Measurements from ENCODE around the gene SLC37A2.

Gene SLC37A2

GRCh38 chr11:125061281-125061680 is 1.8 kb upstream of the SLC37A2 start:
- TF ChIP-seq, protein P1, sequence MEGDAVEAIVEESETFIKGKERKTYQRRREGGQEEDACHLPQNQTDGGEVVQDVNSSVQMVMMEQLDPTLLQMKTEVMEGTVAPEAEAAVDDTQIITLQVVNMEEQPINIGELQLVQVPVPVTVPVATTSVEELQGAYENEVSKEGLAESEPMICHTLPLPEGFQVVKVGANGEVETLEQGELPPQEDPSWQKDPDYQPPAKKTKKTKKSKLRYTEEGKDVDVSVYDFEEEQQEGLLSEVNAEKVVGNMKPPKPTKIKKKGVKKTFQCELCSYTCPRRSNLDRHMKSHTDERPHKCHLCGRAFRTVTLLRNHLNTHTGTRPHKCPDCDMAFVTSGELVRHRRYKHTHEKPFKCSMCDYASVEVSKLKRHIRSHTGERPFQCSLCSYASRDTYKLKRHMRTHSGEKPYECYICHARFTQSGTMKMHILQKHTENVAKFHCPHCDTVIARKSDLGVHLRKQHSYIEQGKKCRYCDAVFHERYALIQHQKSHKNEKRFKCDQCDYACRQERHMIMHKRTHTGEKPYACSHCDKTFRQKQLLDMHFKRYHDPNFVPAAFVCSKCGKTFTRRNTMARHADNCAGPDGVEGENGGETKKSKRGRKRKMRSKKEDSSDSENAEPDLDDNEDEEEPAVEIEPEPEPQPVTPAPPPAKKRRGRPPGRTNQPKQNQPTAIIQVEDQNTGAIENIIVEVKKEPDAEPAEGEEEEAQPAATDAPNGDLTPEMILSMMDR (IDR thresholded peaks at IDR 0.05; ENCODE audit: insufficient read depth, missing control alignments), result no peak
- FAIRE-seq (no peak), DNase-seq (ENCODE audit: insufficient read length, low spot score) (no peak)

DNA sequence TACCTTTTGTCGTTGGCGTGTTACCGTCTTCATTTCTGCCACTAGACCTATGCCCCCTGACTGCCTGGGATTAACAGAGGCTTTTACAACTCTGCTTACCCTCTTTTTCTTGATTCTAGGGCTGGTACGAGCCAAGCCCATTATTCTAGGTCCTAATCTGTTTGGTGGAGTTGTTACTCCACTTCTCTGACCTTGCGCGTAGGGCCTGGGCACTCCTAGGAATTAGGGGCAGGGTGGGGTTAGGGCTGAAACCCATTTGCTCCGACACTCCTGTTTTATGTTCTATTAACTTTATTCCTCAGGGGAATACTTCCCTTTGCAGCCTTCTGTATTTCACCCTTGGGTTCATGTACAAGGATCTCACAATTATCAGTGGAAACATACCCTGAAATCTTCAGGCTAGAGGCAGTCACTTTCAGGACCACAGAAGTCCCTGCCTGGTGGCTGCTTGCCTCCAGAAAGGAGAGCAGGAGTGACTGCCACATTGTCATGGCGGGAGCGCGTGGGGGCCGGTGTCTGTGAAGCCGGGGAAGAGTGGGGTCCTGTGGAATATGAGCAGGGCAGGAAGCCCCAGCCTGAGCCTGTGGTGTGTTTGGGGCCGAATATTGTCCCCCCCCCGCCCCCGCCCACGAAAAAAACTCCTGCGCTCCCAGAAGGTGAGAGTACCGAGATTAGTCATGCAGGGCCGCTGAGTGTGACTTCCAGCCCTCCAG is 731 bp upstream of the SLC37A2 start:
- TF ChIP-seq, protein P1 (IDR thresholded peaks at IDR 0.05; ENCODE audit: insufficient read depth, missing control alignments), result no peak
- FAIRE-seq (no peak), DNase-seq (ENCODE audit: insufficient read length, low spot score) (no peak)

GRCh38 chr11:125063429-125064043 is 431 bp downstream of the SLC37A2 start:
- TF ChIP-seq, protein P1 (IDR thresholded peaks at IDR 0.05; ENCODE audit: insufficient read depth, missing control alignments), result no peak
- FAIRE-seq (no peak), DNase-seq (ENCODE audit: insufficient read length, low spot score) (no peak)

- FAIRE-seq, result no peak
- TF ChIP-seq, protein P1 (IDR thresholded peaks at IDR 0.05; ENCODE audit: insufficient read depth, missing control alignments), result no peak
Observed at GRCh38 chr11:125064070-125064469, 965 bp downstream of the SLC37A2 start.

DNA sequence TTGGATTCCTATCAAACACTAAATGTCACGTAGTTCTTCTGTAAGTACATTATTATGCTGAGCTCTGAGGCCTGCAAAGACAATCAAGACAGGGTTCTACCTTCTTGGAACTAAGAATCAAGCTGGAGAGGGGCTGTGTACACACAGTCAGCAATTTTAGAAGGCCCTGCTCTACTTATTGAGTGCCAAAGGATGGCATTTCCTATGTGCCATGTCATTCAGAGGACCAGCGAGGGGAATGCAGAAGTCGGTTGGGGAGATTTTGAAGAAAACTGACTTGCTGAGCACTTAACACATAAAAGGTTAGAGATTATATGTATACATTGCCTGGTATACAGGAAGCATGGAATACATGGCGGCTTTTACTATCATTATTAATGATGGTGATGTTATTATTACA is 5.3 kb downstream of the SLC37A2 start:
- TF ChIP-seq, protein P1 (IDR thresholded peaks at IDR 0.05; ENCODE audit: insufficient read depth, missing control alignments), result no peak
- no peak for DNase-seq (ENCODE audit: insufficient read length, low spot score)
- no peak for FAIRE-seq

More at GRCh38 chr11:125064070-125064469, 965 bp downstream of the SLC37A2 start:
- DNase-seq (ENCODE audit: insufficient read length, low spot score), result no peak

GRCh38 chr11:125069008-125069407 is 5.9 kb downstream of the SLC37A2 start:
- DNase-seq (ENCODE audit: insufficient read length, low spot score), result no peak
- no peak for FAIRE-seq
- TF ChIP-seq, protein P1 (IDR thresholded peaks at IDR 0.05; ENCODE audit: insufficient read depth, missing control alignments), result no peak

DNA sequence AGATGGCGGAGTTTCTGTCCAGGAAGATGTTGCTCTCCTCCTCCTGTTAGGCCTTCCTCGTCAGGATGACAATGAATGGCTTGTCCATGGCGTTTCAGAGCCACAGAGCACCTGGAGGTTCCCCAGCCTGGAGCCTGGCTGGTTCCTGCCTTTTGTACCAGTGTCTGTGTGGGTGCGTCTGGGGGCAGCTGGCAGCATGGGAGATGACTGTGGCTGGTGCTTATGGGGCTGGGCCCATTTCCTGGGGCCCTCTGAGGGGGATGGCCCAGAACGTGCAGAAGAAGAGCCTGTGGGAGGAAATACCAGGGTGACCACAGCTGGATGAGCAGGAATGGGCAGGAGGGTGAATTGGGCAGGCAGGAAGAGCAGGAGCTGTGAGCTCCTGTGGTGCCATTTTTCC is 6.7 kb downstream of the SLC37A2 start:
- DNase-seq (ENCODE audit: insufficient read length, low spot score), result no peak
- no peak for FAIRE-seq
- TF ChIP-seq, protein P1 (IDR thresholded peaks at IDR 0.05; ENCODE audit: insufficient read depth, missing control alignments), result no peak
